LNCAP (cell line): Measurements from ENCODE around the gene ACAP2.

Source experiments
- CTCF ChIP-seq: fragments of 450-650 bp; IDR thresholded peaks from 2 replicates; pipeline ENCODE4 v1.5.1; 2017; ENCODE audit warnings: mild to moderate bottlenecking

The ACAP2 gene

GRCh38 chr3:195441051-195441450 lies 1.8 kb downstream of the ACAP2 start:
- TF ChIP-seq CTCF, result no peak

- TF ChIP-seq CTCF, result no peak
Observed at GRCh38 chr3:195440379-195440778, 2.4 kb downstream of the ACAP2 start.

GRCh38 chr3:195438371-195438770 lies 4.4 kb downstream of the ACAP2 start:
- no peak for TF ChIP-seq CTCF

- no peak for TF ChIP-seq CTCF
Observed at GRCh38 chr3:195425849-195426248, 17.0 kb downstream of the ACAP2 start.

- no peak for TF ChIP-seq CTCF
Observed at GRCh38 chr3:195423818-195424217, 19.0 kb downstream of the ACAP2 start.

GRCh38 chr3:195421400-195421799 lies 21.4 kb downstream of the ACAP2 start:
- TF ChIP-seq CTCF, result no peak

GRCh38 chr3:195416795-195417194 lies 26.0 kb downstream of the ACAP2 start:
- no peak for TF ChIP-seq CTCF

- TF ChIP-seq CTCF, result no peak
Observed at GRCh38 chr3:195411836-195412235, 31.0 kb downstream of the ACAP2 start.
